ENCODE data around the gene RBM6.

The RBM6 gene

GRCh38 chr3:50126287-50127211 is 186.6 kb downstream of the RBM6 start:
- Histone ChIP-seq H4K91ac (ENCODE audit: low read depth, low read length) (peak overlapping the region; percentile 9), H3K27me3 (ENCODE audit: insufficient read depth, low read length) (no peaks in the 10 kb centered on the region), H3K79me1 (ENCODE audit: low read length) (peaks cover 12% of the 10 kb centered on the region), H3K4me2 (ENCODE audit: low read length) (no peak overlapping the region), H3K9ac (ENCODE audit: low read length) (no peak overlapping the region), H3K14ac (ENCODE audit: low read length) (peak overlapping the region; percentile 38), H3K9me3 (ENCODE audit: insufficient read depth, low read depth, low read length) (peaks cover 2% of the 10 kb centered on the region), H4K8ac (ENCODE audit: low read depth, low read length) (no peak overlapping the region), H2BK120ac (ENCODE audit: insufficient read depth, low read length, poor library complexity) (no peak overlapping the region), H3K4me3 (ENCODE audit: low read depth, low read length) (no peak overlapping the region), H3K4me1 (ENCODE audit: control insufficient read depth in 1 of 2, insufficient read depth in 2 of 2, low read length in 2 of 2) (peaks cover 22 to 29% of the 10 kb centered on the region in 2 experiments), H4K12ac (ENCODE audit: low read depth, low read length) (no peak overlapping the region), H3K36me3 (ENCODE audit: control insufficient read depth in 1 of 2, insufficient read depth in 2 of 2, low read length in 2 of 2) (peaks cover 0 to 5% of the 10 kb centered on the region in 2 experiments), H3K79me2 (ENCODE audit: control insufficient read depth, insufficient read depth, low read length, poor library complexity) (no peaks in the 10 kb centered on the region), H3K23ac (ENCODE audit: low read length) (no peak overlapping the region), H2BK12ac (ENCODE audit: low read length) (no peak overlapping the region), H3K27ac (ENCODE audit: low read depth, low read length) (no peak overlapping the region), H2AFZ (ENCODE audit: insufficient read depth, low read length, poor library complexity) (no peak overlapping the region), H2AK5ac (ENCODE audit: low read length) (no peak overlapping the region), H3K18ac (ENCODE audit: low read length) (no peak overlapping the region), H3K4ac (ENCODE audit: low read depth, low read length) (no peak overlapping the region), H2BK5ac (ENCODE audit: low read depth, low read length, poor library complexity) (no peak overlapping the region)
- WGBS (ENCODE audit: extremely low coverage, insufficient coverage, insufficient read length), result no CpG with 5 or more reads among the region's 16 CpGs
- peak in 1 of 2 donors; percentile 32 for DNase-seq
